NCI-H2107 (cell line): ENCODE results near the gene ATXN7L3B.

Experiments
- DNase-seq: peaks from one replicate; lab custom pipeline; 2025; lab: John Stamatoyannopoulos, UW

ATXN7L3B gene

DNA sequence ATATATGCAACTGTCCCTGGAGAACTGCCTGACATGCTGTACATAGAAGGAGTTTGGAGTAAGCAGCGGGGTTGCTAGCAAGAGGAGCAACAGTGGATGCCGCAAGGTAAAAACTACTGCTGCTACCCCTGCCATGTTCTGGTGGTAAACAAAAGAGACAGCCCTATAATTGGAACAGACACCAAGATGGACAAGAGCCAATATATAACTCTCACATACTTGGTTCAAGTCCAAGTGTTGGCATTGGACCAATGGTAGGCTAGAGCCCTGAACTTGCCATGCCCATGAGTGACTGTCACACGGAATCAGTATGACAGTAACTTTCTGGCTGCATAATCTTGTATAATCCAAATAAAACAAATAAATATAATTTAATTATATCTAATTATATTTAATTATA is 13.7 kb downstream of the ATXN7L3B start:
- no peak for DNase-seq

DNA sequence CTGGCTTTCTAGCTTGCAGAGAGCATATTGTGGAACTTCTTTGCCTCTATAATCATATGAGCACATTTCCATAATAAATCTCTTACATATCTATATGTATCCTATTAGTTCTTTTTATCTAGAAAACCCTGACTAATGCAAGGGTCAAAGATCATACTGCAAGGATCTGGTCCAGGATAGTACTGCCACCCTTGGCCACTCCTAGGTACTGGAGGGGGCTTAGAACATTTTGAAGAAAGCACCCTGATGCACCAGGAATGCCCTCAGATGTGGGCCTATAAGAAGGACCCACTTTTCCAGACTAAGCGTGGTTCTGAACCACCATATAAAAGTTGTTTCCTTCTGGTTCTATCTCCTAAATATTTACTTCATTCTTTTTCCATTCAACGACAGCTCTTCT is 14.6 kb downstream of the ATXN7L3B start:
- no peak for DNase-seq

DNA sequence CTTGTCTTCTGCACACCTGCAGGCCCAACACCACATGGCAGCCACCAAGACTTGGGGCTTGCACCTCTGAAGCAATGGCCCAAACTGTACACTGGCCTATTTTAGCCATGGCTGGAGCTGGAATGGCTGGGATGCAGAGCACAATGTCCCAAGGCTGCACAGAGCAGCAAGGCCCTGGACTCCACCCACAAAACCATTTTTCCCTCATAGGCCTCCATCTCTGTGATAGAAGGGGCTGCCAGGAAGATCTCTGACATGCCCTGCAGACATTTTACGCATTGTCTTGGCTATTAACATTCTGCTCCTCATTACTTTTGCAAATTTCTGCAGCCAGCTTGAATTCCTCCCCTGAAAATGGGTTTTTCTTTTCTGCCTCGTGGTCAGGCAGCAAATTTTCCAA is 22.1 kb downstream of the ATXN7L3B start:
- no peak for DNase-seq

DNA sequence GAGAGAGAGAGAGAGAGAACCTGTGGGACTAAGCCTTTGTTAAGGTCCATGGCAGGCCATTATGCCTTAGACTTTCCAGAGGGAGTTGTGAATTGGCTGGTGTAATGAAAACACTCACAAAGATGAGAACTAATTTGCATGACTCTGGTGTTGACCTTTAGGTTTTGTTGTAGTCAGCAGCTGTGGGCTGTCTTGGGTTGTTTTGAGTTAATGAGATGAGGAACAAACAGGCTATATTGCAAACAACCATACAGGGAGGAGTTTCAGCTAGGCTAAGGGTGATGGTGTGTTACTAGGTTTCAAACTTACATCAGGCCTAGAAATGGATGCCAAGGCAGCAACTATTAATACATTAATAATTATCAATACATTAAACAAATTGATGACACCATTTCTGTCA is 26.3 kb downstream of the ATXN7L3B start:
- DNase-seq = no peak

DNA sequence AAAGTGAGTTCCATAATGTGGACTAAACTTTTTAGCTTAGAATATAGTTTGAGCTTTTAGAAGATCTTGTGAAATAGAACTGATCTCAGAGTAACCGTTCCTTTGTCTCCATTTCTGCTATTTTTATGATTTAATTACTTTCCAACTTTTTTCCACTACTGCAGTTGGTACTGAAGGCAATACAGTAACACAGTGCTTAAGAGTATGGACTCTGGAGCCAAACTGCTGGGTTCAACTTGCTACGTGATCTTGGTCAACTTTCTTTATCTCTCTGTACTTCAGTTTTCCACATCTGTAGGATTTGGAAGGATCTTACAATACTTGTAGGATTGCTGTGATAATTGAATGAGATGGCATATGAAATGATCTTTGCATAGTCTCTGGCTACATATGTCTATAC is 40.9 kb downstream of the ATXN7L3B start:
- no peak for DNase-seq

DNA sequence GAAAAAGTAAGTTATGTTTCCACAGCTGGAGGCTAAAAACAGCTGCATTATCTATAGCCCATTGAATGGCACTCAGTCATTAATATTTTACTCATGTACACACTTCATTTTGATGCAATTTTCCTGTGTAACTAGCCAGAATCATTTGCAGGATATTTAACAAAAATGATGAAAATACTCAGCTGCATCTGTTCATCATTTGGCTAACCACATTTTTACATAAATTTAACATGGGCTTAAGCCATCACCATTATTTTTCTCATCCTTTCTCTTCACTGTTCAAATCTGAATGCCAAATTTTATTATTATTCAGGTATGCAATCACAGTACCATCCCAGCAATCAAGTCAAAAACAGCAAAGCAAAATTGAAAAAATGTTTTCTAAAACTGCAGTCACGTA is 41.8 kb downstream of the ATXN7L3B start:
- DNase-seq = no peak

DNA sequence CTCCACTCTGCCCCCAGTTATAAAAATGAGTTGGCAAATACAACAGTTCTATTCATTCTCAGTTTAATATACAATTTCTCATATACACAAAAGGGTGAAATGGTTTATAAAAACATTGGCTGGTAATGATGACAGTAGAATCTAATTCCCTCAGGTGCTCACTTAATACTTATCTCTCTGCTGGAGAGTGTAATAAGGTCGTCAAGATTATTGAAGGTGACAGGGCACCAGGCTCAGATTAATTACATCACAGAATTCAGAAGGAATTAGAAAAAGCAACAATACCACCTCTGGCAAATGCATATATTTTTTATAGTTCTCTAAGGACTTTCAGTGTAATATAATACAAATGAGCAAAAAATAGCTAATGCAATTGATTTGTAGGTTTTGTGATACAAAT is 42.3 kb downstream of the ATXN7L3B start:
- DNase-seq = no peak

DNA sequence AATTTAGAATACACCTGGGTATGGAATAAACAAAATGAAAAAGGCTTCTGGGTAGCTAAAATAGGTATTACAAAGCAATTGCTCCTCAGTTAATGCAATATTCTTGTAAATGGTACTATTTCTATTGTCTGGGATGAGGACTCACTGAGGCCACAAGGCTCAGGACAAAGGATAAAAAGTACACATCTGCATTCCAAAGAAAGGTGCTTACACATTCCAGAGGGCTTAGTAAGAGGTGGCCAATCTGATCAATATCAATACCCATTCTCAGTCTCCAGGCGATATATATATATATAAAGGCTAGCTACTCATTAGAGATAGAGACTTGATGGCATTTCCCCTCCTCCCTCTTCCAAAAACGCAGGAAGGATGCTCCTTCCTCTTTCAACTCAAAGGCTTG is 43.8 kb downstream of the ATXN7L3B start:
- no peak for DNase-seq

DNA sequence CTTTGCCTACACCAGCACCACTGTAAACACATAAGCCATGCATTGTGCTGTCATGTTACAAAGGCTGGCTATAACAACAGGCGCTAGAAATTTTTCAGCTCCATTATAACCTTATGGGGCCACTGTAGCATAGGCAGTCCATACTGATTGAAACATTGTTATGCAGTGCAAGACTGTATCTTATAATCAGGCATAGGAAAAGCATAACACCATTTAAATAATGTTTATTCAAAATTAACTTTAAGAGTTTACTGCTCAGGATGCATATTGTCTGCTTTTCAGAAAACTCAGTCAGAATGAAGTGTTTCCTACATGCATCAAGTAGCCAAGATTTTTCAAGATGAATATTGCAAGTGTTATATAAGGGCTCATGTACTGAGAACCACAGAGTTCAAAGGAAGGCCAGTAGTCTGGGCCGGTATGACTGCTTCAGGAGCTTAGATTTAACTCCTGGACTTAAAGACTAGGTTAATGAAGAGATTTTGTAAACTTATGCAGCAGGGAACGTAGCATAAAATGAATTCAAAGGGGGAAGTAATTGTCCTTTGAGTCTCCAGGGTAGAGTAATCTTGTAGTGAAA is 46.9 kb downstream of the ATXN7L3B start:
- DNase-seq = no peak

DNA sequence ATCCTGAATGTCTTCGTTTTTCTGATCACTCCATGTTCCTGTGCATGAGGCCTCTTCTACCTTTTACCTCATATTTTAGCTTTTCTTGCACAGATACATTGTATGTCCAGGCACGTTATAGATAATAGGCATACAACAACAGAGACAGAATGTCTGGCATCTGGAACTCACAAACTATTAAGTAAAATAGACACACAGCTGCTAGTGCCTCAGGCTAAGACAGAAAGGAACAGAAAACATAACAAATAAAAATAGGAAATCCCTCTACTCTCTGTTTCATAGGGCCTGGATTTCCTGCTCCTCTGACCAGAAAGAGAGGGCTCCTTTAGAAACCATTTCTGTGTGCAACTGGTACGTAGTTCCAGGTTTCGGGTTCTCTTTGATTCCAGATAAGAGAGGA is 48.6 kb downstream of the ATXN7L3B start:
- DNase-seq = no peak
